CD4-positive, alpha-beta T cell treated with Interleukin-12 subunit alpha and Interleukin-12 subunit beta, for 1 hour (primary cell): ENCODE results near the gene POR.

Source experiments
- DNase-seq: peaks from one replicate; pipeline ENCODE4 v3.0.0-alpha.2; 2020

The POR gene

DNA sequence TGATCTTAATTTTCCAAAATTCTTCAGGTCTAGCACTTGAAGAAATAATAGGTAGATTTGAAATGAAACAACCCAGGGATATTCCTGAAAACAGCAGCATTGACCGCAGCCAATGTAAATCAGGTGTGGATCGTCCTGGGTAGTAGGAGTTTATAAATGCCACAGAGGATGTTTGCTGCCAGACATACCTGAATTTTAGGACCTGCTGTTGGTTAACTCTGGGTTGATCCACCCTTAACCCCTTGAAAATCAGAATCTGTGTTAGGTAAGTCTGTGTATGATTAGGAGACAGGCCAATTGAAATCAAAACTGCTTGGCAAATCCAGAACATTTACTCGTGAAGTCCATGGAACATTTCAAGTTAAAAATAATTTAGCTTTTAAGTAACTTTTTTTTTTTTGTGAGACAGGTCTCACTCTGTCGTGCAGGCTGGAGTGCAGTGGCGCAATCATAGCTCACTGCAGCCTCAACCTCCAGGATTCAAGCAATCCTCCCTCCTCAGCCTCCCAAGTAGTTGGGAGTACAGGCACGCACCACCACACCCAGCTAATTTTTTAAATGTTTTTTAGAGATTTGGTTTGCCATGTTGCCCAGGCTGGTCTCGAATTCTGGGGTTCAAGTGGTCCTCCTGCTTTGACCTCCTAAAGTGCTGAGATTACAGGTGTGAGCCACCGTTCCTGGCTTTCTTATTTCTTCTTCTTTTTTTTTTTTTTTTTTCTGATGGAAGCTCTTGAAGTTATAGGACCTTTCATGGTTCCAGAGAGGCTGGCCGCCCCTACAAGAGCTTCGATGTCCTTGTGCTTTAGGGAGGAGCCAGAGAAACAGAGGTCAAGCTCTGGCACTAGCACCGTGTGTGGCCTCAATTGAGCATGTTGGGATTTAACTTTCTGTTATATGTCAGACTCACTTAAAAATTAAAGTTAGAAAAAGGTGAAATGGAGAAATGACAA, 2.0 kb downstream of the POR start:
- no peak for DNase-seq

DNA sequence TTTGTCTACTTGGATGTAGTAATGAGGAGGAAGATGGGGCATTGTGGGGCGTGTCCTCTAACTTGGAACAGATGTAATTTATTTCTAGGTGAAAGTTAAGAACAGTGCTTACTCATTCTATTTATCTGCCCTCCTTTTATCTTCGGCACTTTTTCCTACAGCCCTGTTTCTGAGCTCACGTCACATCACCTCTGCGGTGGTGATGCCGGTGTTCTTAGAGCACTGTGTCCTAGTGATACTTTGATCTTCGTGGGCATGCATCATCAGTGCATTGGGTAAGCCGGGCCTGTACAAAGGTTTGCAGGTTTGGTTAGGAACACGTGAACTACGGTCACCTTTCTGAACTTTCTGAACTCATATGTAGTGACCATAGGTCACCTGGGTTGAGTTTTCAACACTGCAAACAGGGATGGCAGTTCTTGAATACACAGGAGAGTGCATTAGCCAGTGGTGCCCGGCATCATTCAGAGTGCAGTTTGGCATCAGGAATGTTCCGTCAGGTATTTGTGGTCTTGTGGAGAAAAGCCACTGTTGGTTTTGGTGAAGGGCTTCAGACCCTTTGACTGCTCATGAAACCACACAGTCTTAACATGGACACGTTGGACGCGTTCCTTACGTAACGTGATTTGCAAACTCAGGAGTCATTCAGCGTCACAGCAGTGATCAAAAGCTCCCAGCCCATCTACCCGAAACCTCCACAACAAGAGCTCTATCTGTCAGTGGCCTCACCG, 5.6 kb downstream of the POR start:
- DNase-seq = no peak

DNA sequence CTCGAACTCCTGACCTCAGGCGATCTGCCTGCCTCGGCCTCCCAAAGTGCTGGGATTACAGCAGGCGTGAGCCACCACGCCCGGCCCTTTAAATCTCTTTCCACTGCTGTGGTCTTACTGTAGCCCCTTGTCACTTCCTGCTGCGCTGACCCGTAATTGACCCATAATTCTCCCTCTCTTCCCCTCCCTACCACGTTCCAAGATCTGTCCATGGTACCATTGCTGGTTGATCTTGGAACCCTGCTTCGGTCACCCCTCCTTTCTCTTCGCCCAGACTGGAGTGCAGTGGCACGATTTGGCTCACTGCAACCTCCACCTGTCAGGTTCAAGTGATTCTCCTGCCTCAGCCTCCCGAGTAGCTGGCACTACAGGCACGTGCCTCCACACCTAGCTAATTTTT, 6.5 kb downstream of the POR start:
- DNase-seq = no peak

DNA sequence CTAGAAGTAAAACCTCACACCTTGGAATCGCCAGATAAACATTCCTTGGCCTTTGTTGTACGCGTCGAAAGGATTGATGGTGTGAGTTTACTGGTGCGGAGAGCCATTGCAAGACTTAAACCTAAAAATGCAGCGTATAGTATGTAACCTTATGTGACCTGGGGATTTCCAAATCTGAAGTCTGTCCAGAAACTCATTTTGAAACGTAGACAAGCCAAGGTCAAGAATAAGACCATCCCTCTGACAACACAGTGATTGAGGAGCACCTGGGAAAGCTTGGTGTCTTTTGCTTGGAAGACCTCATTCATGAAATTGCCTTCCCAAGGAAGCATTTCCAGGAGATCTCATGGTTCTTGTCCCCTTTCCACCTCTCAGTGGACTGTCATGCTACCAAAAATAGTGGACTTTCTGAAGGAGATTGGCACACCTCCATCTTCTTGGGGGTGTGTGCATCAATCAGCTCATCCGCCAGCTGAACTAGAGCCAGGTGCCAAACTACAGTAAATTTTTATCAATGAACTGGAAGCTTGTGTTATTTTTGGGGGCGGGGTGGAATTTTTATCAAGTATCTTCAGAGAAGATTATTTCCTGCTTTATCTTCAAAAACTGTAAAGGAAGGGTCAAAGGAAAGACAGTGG, 8.1 kb downstream of the POR start:
- DNase-seq = no peak

DNA sequence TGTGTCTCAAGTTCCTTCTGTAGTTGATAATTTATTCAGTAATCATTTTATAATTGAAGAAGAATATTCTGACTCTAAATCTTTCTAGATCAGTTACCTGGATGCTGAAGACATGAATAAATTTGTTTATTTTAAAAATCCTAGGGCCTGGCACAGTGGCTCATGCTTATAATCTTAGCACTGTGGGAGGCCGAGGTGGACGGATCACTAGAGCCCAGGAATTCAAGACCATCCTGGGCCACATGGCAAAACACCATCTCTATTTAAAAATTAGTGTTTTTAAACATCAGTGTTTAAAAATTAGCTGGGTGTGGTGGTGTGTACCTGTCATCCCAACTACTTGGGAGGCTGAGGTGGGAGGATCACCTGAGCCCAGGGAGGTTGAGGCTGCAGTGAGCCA, 9.3 kb downstream of the POR start:
- DNase-seq = no peak

DNA sequence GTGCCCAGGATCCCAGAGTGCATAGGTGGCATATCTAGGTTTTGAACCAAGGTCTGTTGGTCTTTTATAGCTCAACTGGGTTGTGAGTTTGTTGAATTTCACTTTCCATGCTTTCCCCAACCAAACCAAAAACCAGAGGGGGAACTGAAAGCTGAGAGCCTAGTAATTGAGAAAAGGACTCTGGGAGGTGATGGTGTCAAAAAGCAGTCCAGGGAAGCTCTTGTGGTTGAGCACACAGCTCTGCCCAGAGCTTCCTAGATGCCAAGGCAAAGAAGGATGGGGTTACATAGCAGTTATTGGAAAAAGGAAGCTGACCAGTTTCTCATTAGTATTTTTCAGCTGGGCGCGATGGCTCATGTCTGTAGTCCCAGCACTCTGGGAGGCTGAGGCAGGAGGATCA, 9.9 kb downstream of the POR start:
- no peak for DNase-seq

DNA sequence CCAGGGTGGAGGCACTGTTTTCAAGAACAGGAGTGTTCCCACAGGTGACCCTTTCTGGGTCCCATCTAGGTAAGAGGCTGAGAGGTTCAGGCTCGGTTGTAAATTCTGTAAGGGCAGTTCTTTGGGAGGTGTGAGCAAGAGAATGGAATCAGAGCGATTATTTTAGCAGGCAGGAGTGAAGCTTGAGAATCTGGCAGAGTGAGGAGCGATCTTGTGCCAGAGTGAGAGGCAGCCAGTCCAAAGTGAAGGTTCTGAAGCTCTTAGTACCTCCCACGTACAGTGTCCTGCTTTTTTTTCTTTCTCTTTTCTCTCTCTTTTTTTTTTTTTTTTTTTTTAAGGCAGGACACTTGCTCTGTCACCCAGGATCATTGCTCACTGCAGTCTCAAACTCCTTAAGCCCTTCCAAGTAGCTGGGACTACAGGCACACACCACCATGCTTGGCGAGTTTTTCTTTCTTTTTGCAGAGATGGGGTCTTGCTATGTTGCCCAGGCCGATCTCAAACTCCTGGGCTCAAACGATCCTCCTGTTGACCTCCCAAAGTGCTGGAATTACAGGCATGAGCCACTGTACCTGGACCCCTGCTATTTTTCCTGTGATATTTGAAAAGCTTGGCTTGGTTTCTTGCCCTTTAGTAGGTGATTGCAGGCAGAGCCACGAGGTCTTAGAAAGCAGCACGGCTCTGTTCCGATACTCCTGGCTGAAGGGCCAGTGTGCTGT, 10.9 kb downstream of the POR start:
- no peak for DNase-seq

DNA sequence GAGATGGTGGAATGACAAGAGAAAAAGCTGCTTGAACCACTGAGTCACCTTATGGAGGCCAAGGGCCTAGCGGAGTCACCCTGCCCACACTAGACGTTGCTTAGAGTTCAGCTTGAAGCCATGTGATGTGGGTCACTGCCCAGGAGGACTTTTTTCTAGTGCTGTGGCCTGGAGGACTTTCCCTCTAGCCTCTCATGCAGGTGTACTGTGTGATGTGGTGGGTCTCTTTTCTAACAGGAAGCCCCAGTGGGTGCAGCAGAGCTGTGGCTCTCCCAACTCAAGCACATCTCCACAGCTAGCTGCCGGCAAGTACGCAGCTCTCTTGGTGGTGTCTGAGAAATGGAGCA, 13.6 kb downstream of the POR start:
- peak; percentile 40 for DNase-seq

DNA sequence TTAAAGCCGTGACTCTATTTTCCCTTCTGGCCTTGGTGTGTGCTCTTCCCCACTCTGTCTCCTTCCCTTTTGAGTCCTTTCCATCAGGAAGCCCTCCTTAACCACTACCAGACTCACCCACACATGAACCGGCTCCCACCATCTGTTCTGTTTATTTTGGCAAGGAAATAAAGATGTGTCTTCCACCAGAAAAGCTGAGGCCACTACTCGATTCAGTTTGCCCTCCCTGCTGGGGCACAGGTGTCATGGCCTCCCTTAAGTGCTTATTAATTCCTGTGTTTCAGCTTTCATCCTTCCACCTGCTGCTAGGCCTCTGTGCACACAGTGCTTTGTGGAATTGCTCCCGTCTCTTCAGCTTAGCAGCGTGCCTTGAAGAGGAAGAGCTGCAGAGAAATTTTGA, 16.7 kb downstream of the POR start:
- no peak for DNase-seq

DNA sequence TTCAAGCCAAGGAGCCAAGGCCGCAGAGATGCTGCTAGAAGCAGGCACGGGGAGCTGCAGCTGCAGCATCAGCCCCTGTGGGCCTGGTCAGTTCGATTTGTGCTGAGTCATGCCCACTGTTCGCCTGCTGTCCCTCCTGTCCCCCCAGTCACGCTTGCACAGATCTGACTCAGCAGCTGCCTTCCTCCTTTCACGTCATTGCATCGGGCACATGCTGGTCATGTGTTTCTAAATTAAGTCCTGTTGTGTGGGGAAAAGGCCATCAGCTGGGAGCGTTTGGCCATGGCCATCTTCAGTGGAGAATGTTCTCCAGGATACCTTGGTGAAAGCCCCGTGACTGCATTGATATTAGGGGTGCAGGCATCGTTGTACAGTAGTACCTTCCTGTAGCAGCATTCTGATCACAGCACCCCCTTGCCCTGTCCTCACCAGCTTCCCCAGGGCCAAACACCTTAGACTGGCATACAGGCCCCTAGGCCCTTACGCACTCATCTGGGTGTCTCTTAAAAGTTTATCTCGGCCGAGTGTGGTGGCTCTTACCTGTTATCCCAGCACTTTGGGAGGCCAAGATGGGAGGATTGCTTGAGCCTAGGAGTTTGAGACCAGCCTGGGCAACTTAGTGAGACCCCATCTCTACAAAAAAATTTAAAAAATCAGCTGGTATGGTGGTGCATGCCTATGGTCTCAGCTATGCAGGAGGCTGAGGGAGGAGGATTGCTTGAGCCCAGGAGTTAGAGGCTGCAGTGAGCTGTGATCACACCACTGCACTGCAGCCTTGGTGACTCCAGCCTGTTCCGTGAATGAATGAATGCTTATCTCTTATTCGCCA, 23.2 kb downstream of the POR start:
- DNase-seq = no peak

DNA sequence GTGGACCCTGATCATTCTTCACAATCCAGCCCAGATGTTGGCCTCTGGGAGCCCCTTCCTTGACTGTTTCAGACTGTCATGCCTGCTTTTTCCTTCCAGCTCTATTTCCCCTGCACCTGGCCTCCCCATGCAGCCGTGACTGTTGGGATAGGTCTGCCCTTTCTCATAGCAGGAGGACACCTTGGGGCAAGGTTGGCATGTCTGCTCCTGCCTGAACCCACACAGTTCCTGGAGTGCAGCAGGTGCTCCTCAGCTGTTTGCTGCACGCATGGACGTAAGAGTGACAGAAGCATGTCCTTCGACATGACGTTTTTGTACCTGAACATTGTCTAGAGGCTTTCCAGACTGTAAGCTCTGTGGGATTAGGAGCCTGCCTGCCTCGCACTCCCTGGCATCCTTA, 24.0 kb downstream of the POR start:
- no peak for DNase-seq

DNA sequence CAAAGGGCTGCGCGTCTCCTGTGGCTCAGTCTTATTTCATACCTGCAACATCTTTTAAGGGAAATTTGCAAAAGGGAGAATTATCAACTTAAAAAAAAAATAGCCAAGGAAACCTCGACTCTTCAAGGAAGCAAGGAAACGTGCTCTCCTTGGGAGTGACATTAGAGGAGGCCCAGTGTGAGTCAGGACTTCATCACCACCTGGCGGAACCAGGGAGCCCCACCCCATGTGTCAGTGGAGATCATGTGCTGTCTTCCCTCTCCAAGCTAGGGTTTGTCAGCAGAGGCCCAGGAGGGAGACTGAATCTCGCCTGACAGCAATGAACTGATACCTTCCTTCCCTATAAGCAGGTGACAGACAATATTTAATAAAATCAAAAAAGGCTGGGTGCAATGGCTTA, 28.9 kb downstream of the POR start:
- no peak for DNase-seq

DNA sequence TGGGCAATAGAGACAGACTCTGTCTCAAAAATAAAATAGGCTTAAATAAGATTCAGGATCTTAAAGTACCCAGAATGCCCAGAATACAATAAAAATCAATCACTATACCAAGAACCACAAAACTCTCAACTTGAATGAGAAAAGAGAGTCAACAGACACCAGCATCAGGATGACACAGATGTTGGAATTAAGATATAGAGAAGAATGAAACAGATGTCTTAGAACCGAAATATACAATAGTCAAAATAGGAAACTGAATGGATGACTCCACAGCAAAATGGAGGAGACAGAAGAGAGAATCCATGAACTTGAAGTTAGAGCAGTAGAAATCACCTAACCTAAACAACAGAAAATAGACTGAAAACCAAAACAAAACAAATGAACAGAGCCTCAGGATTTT, 29.6 kb downstream of the POR start:
- DNase-seq = no peak

DNA sequence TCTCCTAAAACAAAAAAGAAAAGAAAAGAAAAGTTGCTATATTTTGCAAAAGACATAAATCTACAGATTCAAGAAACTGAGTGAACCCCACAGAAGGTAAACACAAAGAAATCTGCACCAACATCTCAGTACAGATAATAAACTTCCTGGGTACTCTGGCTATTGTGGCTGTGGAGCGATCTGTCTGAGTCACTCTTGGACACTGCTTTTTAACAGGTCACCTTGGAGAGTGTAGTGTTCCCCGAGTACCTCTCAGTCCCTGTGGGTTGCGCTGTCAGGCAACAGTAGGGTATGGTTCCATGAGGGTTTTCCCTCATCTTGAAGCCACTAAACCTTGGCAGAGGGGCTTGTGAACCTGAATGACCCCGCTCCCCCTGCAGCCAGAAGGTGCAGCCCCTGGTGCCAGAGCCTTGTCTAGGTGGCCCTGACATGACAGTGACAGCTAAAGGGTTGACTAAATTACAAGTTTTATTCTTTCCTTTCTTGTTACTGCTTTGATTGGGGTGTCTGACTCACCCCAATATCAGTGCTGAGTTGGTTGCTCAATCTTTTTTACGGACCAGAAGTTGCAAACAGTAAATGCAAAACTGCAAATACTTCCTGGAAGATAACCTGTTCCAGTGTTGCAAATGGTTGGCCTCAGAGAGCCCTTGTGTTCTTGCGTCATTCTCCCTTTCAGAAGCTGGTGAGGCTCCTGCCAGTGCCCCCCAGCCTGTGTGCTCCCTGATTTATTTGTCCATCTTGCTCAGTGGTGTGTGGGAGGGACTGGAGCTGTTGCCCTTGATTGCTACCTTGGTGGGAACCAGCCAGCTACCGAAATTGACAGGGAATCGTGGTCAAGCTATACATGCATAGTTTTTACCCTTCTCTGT, 30.6 kb downstream of the POR start:
- no peak for DNase-seq

DNA sequence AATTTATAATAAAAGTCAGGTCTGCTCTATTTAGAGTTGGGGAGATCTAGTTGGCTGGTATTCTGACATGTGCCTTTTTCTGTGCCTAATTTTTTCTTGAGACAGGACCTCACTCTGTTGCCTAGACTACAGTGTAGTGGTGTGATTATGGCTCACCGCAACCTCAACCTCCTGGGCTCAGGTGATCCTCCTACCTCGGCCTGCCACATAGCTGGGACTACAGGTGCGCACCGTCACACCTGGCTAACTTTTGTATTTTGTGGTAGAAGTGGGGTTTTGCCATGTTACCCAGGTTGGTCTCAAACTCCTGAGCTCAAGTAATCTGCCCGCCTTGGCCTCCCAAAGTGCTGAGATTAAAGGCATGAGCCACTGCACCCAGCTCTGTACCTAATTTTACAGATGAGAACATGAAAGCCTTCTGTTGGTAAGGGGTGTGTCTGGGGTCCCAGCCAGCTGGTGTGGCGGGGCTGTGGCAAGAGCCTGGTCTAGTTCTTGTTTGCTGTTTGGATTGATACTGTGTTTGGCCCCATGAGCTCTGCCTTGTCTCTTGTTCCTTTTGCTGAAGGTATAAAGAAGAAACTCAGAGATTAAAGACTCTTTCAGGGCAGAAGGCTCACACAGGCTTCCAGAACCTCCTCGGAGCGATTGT, 31.4 kb downstream of the POR start:
- no peak for DNase-seq

DNA sequence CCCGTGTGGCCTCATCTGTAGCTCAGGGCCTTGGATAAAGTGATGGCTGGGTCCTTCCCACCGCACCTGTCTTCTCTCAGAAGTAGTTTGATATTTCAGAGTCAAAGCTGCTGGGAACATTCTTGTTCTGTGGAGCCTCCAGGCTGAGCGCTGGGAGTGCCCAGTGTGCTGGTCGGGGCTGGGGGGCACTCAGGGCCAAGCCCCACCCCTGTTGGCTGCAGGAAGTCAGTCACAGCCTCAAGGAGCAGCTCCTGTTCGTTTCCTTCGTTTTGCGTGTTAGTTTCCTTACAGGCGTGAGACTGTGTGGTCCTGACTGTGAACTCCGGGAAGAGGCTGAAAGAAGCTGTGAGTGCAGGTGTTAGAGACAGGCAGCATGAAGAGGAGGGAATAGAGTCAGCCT, 33.2 kb downstream of the POR start:
- no peak for DNase-seq

DNA sequence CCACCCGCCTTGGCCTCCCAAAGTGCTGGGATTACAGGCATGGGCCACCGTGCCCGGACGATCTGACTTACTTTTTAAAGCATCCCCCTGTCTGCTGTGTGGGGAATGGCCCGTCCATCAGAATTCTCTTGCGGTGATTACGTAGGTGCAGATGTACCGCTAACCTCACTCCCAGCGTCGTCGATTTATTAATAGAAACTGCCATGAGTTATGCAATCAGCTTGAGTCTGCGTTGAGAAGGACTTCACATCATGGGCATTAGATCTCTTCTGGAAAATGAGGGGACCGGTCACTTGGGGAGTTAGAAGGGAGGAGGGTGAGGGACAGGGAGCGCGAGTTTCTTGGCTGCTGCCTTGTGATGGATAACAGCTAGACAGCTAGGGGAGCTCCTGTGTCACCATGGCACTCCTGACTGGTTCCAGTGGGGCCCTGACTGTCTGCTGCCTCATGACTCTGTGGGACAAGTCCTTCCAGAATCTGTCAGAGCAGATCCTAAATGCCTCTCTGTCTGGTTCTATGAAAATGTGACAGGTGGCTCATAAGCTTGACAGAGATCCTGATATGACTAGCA, 35.2 kb downstream of the POR start:
- no peak for DNase-seq

DNA sequence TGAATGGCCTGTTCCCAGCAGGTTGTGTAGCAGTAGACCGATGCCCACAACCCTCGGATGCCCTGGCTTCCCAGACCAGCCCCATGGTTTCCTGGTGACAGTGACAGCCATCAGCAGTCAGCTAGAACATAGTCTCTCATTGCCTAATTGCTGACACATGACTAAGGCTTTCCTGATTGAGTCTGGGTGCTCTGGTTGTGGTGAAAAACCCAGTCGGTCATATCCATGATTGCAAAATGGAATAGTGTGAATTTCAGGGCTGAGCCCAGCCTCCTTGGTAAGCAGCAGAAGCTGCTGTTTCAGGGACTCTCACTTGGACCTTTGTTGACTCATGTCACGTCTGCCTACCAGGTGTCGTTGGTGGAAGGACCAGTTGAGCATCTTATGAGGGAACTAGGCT, 36.6 kb downstream of the POR start:
- no peak for DNase-seq

DNA sequence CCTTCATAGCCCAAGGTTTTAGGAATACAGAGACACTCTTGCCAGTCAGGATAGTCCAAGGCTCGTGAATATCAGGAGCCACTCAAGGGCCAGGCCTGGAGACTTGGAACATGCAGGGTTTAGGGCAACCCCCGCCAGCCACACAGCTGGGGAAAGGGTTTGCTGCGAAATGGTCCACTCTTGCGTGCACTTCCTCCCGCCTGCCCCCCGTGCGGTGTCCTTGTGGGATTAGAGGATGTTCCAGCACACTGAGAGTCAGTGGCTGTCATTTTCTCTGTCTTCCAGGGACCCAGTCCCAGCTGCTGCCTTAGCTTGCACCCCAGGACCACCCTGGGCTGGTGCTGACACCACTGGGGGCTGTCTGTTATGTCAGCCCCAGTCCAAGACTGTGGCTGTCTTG, 38.5 kb downstream of the POR start:
- no peak for DNase-seq

DNA sequence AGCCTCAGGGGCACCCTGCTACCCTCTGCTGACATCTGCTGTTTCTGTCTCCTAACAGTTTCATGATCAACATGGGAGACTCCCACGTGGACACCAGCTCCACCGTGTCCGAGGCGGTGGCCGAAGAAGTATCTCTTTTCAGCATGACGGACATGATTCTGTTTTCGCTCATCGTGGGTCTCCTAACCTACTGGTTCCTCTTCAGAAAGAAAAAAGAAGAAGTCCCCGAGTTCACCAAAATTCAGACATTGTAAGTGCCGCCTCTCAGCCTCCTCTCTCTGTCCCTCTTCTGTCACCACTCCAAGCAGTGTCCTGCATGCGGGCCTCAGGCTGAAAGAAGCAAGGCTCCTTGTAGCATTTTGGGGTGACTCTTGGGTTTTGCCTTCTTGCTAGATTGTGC, 39.0 kb downstream of the POR start:
- no peak for DNase-seq
